ENCODE data around the gene FOXO6.

Gene FOXO6

GRCh38 chr1:41423511-41424191 lies 62.4 kb downstream of the FOXO6 start:
- TF ChIP-seq CTCF (conservative IDR thresholded peaks at IDR 0.05; ENCODE audit: low read depth, low read length) = peak; percentile 46
- no peak for DNase-seq (ENCODE audit: low read depth)
- H3K4me3 ChIP-seq (ENCODE audit: low read length) = no peak overlapping the region

GRCh38 chr1:41424581-41425118 lies 63.4 kb downstream of the FOXO6 start:
- no peak for DNase-seq (ENCODE audit: low read depth)
- no peak overlapping the region for H3K4me3 ChIP-seq (ENCODE audit: low read length)
- no peak for TF ChIP-seq CTCF (conservative IDR thresholded peaks at IDR 0.05; ENCODE audit: low read depth, low read length)

GRCh38 chr1:41425369-41425768 lies 64.1 kb downstream of the FOXO6 start:
- TF ChIP-seq CTCF (conservative IDR thresholded peaks at IDR 0.05; ENCODE audit: low read depth, low read length) = no peak
- no peak overlapping the region for H3K4me3 ChIP-seq (ENCODE audit: low read length)
- no peak for DNase-seq (ENCODE audit: low read depth)

- TF ChIP-seq CTCF (conservative IDR thresholded peaks at IDR 0.05; ENCODE audit: low read depth, low read length) = no peak
- DNase-seq (ENCODE audit: low read depth) = no peak
- H3K4me3 ChIP-seq (ENCODE audit: low read length) = no peak overlapping the region
Measured at GRCh38 chr1:41426201-41426890, 65.1 kb downstream of the FOXO6 start.

- no peak for DNase-seq (ENCODE audit: low read depth)
- no peak for TF ChIP-seq CTCF (conservative IDR thresholded peaks at IDR 0.05; ENCODE audit: low read depth, low read length)
- H3K4me3 ChIP-seq (ENCODE audit: low read length) = no peak overlapping the region
Measured at GRCh38 chr1:41427122-41427913, 66.1 kb downstream of the FOXO6 start.

GRCh38 chr1:41427916-41428737 lies 66.9 kb downstream of the FOXO6 start:
- DNase-seq (ENCODE audit: low read depth) = no peak
- no peak overlapping the region for H3K4me3 ChIP-seq (ENCODE audit: low read length)
- TF ChIP-seq CTCF (conservative IDR thresholded peaks at IDR 0.05; ENCODE audit: low read depth, low read length) = no peak
